ENCODE results near the gene TSPOAP1.
"Not testable (repeated sequence)": the region's sequence is repeated elsewhere in the genome, so short reads cannot be mapped to it uniquely, and the experiment has no call there.

Gene TSPOAP1

GRCh38 chr17:58352596-58353388, 24.2 kb upstream of the TSPOAP1 start:
- Mint-ChIP-seq H3K4me3 (peak overlapping the region; percentile 100), H3K36me3 (ENCODE audit: low read depth) (peaks cover 46% of the 10 kb centered on the region), H3K27me3 (no peaks in the 10 kb centered on the region), H3K4me1 (ENCODE audit: low read depth) (peaks cover 56% of the 10 kb centered on the region), H3K27ac (peak overlapping the region; percentile 93), H3K9me3 (no peaks in the 10 kb centered on the region)

- Mint-ChIP-seq H3K36me3 (ENCODE audit: low read depth) (peaks cover 54% of the 10 kb centered on the region), H3K4me3 (peak within 1 kb of the TSS; percentile 100), H3K4me1 (ENCODE audit: low read depth) (peaks cover 64% of the 10 kb centered on the region), H3K27me3 (no peaks in the 10 kb centered on the region), H3K27ac (peak within 1 kb of the TSS; percentile 99), H3K9me3 (no peaks in the 10 kb centered on the region)
Measured at GRCh38 chr17:58351831-58352595, 23.4 kb upstream of the TSPOAP1 start, which contains the start of gene SUPT4H1. Gene SUPT4H1, minus strand, starts transcription at chr17:58352201. Its CDS starts 66 bp downstream, at chr17:58352135.

- no peaks in the 10 kb centered on the region for H3K9me3 Mint-ChIP-seq
- peak overlapping the region; percentile 99 for H3K27ac Mint-ChIP-seq
- H3K4me3 Mint-ChIP-seq, result peak overlapping the region; percentile 100
- no peaks in the 10 kb centered on the region for H3K27me3 Mint-ChIP-seq
- H3K4me1 Mint-ChIP-seq (ENCODE audit: low read depth), result peaks cover 72% of the 10 kb centered on the region
- H3K36me3 Mint-ChIP-seq (ENCODE audit: low read depth), result peaks cover 60% of the 10 kb centered on the region
Measured at GRCh38 chr17:58351182-58351581, 22.6 kb upstream of the TSPOAP1 start.

DNA sequence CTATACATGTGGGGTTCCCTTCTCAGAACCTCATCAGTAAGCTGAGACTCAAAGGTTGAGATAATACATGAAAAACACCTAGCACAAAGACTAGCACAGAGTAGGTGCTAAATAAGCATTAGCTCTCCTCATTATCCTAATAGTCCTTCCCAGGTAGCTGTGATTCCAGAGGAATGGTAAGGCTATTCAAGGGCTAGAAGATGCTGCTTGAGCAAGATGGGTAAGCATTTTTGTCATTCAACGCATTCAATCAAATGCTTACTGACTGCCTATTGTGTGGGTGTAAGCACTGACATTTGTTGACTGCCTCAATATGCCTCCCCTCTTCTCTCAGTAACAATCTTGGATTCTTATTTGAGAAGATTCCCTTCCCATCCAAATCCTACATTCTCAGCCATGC, 19.4 kb upstream of the TSPOAP1 start:
- H3K4me1 Mint-ChIP-seq (ENCODE audit: low read depth), result peaks cover 89% of the 10 kb centered on the region

DNA sequence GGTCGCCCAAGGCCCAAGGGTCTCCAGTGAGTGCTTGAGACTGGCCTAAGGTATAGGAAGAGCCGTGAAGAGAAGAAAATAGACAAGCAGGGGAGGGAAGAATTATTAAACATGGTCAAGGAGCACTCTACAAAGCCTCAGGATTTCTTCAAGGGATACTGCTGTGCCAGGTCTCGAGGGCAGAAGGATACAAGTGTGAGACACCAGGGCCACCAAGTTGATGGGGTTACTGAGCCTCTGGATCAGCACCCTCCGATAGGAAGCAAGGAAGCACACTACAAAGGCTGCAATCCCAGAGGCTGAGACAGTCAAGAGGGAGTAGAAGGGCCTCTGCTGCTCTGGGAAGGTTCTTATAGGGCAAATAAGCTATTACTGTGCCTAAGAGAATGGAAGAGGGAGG, 16.9 kb upstream of the TSPOAP1 start:
- Mint-ChIP-seq H3K27me3 (no peaks in the 10 kb centered on the region), H3K36me3 (ENCODE audit: low read depth) (peaks cover 84% of the 10 kb centered on the region), H3K27ac (peak overlapping the region; percentile 99), H3K4me3 (peak overlapping the region; percentile 92), H3K4me1 (ENCODE audit: low read depth) (peaks cover 92% of the 10 kb centered on the region), H3K9me3 (no peaks in the 10 kb centered on the region)

More for the DNA sequence above, 19.4 kb upstream of the TSPOAP1 start:
- no peaks in the 10 kb centered on the region for H3K27me3 Mint-ChIP-seq
- peak overlapping the region; percentile 99 for H3K27ac Mint-ChIP-seq
- H3K4me3 Mint-ChIP-seq, result no peak overlapping the region
- no peaks in the 10 kb centered on the region for H3K9me3 Mint-ChIP-seq
- H3K36me3 Mint-ChIP-seq (ENCODE audit: low read depth), result peaks cover 79% of the 10 kb centered on the region

DNA sequence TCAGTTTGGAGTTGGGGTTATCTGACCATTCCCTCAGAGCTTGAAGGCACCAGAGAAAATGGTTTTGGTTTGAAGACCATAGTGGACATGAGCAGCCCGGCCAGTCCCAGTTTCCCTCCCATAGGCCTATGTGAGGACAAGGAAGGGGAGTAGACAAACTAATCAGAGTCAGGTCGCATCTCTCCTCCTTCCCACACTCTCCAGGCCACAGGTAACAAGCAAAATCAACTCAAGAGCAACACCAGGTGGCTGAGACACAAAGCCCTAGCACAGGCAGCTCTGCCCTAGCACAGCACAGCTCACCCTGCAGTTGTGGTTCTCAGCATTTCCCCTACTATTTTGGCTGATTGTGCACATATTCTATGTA, 16.2 kb upstream of the TSPOAP1 start:
- Mint-ChIP-seq H3K9me3 (no peaks in the 10 kb centered on the region), H3K27me3 (no peaks in the 10 kb centered on the region), H3K36me3 (ENCODE audit: low read depth) (peaks cover 90% of the 10 kb centered on the region), H3K4me1 (ENCODE audit: low read depth) (peaks cover 97% of the 10 kb centered on the region), H3K27ac (peak overlapping the region; percentile 99), H3K4me3 (peak overlapping the region; percentile 92)

DNA sequence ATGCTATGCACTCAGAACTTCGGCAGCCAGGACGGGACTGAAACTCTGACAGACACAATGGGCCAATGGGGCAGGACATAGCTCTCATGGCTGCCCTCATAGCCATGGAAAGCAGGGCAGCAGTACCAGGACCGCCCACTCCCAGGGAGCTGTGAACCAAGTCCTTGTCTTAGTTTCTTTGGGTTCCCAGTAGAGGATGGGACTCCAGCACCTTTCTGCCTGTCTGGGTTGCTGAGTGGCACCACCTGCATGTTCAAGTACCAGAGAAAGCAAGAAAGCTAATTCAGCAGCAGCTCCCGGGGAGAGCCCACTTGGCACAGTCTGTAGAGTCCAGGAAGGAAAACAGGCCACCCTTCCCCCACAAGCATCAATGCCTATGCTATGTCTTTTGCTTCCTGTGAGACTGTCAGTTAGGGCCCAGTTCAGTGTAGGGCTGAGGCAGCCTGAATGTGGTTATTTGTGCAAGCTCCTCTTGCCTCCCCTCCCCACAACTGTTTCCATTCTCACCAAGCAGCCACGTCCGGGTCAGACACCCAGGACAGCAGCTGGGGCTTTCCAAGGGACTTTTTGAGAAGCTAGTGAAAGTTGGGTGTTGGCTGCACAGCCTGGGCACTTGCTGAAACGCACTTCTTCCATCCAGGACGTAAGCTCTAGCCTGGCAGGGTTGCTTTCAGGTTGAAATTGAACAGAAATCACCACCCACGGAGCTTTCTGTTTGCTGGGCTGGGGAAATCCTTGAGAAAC, 15.6 kb upstream of the TSPOAP1 start:
- H3K27ac Mint-ChIP-seq, result peak overlapping the region; percentile 99
- H3K27me3 Mint-ChIP-seq, result no peaks in the 10 kb centered on the region
- H3K4me1 Mint-ChIP-seq (ENCODE audit: low read depth), result peaks cover 91% of the 10 kb centered on the region
- H3K4me3 Mint-ChIP-seq, result peak overlapping the region; percentile 92
- H3K36me3 Mint-ChIP-seq (ENCODE audit: low read depth), result peaks cover 90% of the 10 kb centered on the region
- H3K9me3 Mint-ChIP-seq, result no peaks in the 10 kb centered on the region

DNA sequence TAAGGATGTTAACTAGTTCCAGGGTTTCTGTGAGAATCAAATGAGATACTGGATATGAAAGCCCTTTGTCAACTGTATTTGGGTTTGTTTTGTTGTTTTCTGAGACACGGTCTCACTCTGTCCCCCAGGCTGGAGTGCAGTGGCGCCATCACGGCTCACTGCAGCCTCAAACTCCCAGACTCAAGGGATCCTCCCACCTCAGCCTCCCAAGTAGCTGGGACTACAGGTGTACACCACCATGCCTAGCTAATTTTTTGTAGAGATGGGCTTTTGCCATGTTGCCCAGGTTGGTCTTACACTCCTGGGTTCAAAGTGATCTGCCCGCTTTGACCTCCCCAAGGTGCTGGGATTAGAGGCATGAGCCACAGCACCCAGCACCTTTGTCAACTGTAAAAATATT, 14.5 kb upstream of the TSPOAP1 start:
- Mint-ChIP-seq H3K36me3 (ENCODE audit: low read depth) (peaks cover 83% of the 10 kb centered on the region), H3K27ac (peak overlapping the region; percentile 99), H3K4me1 (ENCODE audit: low read depth) (peaks cover 86% of the 10 kb centered on the region), H3K9me3 (no peaks in the 10 kb centered on the region), H3K27me3 (no peaks in the 10 kb centered on the region), H3K4me3 (peak overlapping the region; percentile 92)

DNA sequence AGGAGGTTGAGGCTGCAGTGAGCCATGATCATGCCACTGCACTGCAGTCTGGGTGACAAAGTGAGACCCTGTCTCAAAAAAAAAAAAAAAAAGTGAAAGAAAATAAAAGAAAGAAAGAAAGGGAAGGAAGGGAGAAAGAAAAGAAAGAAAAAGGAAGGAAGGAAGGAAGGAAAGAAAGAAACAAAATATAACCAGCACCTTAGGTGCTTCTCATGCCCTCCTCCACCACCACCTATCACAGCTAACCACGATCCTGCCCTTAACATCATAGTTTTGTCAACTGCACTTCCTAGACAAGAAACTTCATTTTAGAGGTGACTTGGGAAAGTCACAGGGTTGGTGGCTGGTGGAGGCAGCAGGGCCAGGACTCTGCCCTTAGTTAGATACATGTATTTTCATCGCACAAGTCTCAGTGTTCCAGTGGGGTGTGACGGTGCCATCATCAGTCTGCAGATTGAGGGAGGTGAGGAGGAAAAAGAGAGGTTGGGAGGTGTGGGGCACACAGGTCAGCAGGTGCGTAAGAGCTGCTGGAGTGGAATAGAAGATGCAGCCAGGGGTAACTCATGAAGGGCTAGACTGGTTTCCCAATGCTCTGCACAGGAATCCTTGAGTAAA, 13.4 kb upstream of the TSPOAP1 start:
- H3K36me3 Mint-ChIP-seq (ENCODE audit: low read depth), result peaks cover 72% of the 10 kb centered on the region
- H3K4me1 Mint-ChIP-seq (ENCODE audit: low read depth), result peaks cover 79% of the 10 kb centered on the region
- H3K27ac Mint-ChIP-seq, result peak overlapping the region; percentile 99
- no peaks in the 10 kb centered on the region for H3K9me3 Mint-ChIP-seq
- no peaks in the 10 kb centered on the region for H3K27me3 Mint-ChIP-seq
- H3K4me3 Mint-ChIP-seq, result peak overlapping the region; percentile 92

DNA sequence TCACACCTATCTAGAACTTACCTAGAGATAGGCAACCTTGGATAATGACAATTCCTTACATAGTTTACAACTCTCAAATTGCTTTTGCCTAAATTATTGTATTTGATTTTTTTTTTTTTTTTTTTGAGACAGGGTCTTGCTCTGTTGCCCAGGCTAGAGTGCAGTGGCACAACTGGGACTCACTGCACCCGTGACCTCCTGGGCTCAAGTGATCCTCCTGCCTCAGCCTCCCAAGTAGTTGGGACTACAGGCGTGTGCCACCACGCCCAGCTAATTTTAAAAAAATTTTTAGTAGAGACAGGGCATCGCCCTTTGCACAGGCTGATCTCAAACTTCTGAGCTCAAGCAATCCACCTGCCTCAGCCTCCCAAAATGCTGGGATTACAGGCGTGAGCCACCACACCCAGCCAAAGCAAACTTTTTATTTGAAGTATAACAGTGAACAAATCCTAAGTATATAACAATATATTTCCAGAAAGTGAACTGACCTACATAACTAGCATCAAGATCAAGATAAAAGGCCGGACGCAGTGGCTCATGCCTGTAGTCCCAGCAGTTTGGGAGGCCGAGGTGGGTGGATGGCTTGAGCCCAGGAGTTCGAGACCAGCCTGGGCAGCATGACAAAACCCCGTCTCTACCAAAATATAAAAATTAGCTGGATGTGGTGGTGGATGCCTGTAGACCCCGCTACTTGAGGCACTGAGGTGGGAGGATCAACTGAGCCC, 12.7 kb upstream of the TSPOAP1 start:
- Mint-ChIP-seq H3K4me1 (ENCODE audit: low read depth) (peaks cover 79% of the 10 kb centered on the region), H3K27ac (peak overlapping the region; percentile 99), H3K36me3 (ENCODE audit: low read depth) (peaks cover 66% of the 10 kb centered on the region), H3K4me3 (peak overlapping the region; percentile 92)
- not testable (repeated sequence) for H3K9me3 Mint-ChIP-seq, H3K27me3 Mint-ChIP-seq

DNA sequence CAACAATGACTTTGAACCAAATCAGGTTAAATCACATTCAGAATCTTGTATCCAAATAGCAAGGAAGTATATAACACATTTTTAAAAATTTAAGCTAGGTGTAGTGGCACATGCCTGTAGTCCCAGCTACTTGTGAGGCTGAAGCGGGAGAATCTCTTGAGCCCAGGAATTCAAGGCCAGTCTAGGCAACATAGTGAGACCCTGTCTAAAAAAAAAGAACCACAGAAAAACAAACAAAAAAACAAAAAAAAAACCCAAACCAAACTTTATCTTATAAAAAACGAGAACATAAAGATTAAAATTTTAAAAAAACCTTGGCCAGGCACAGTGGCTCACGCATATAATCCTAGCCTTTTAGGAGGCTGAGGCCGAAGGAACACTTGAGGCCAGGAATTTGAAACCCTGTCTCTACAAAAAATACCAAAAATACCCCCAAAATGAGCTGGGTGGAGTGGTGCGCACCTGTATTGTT, 11.8 kb upstream of the TSPOAP1 start:
- peak overlapping the region; percentile 99 for H3K27ac Mint-ChIP-seq
- H3K4me3 Mint-ChIP-seq, result peak overlapping the region; percentile 92
- H3K9me3 Mint-ChIP-seq, result no peaks in the 10 kb centered on the region
- no peaks in the 10 kb centered on the region for H3K27me3 Mint-ChIP-seq
- H3K36me3 Mint-ChIP-seq (ENCODE audit: low read depth), result peaks cover 61% of the 10 kb centered on the region
- H3K4me1 Mint-ChIP-seq (ENCODE audit: low read depth), result peaks cover 79% of the 10 kb centered on the region

- H3K4me3 Mint-ChIP-seq, result peak overlapping the region; percentile 92
- H3K36me3 Mint-ChIP-seq (ENCODE audit: low read depth), result peaks cover 55% of the 10 kb centered on the region
- no peaks in the 10 kb centered on the region for H3K27me3 Mint-ChIP-seq
- H3K4me1 Mint-ChIP-seq (ENCODE audit: low read depth), result peaks cover 77% of the 10 kb centered on the region
- peak overlapping the region; percentile 99 for H3K27ac Mint-ChIP-seq
- no peaks in the 10 kb centered on the region for H3K9me3 Mint-ChIP-seq
Measured at GRCh38 chr17:58339755-58340404, 11.3 kb upstream of the TSPOAP1 start.

DNA sequence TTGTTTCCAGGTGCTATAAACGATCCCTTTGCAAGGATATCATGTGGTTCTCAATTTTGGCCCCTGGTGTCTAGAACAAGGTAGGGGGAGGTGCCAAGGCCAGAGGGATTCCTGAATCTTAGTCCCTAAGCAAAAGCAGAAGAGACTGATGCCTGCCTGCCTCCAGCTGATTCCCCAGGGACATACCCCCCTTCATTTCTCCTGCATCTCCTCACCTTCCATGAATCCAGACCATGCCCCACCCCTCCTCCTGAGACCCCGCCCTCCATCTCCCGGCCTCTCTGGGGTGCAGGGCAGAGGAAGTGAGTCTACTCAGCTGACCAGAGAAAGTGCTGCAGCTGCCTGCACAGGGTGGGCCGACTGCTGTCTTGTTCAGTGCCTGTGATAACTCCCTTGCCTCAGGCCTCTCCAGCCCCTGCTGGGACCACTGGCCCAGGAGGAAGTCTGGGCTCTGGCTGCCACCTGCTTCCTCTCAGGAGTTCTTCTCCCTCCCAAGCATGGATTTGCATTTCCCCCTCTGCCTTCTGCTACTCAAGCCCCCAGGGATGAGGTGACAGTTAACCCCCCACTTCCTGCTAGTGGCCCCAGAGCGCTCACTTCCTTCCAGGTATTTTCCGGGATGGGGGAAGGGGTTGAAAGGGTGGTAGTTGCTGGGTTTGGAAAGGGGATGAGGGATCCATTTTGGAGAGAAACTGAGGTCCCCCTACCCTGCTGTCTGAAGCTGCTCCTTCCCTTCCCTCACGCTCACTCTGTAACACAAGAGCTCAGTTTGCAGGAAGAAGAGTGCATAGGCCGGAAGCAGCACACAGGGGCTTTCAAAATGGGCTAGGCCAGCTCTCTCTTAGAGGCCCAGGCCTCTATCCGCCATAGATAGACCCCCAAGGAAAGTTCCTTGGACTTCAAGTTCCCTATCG, 10.5 kb upstream of the TSPOAP1 start:
- peak overlapping the region; percentile 92 for H3K4me3 Mint-ChIP-seq
- H3K9me3 Mint-ChIP-seq, result no peaks in the 10 kb centered on the region
- H3K27me3 Mint-ChIP-seq, result no peaks in the 10 kb centered on the region

More for the DNA sequence above, 10.5 kb upstream of the TSPOAP1 start:
- Mint-ChIP-seq H3K36me3 (ENCODE audit: low read depth) (peaks cover 55% of the 10 kb centered on the region), H3K27ac (peak overlapping the region; percentile 99), H3K4me1 (ENCODE audit: low read depth) (peaks cover 73% of the 10 kb centered on the region)

Data from stimulated activated naive CD8-positive, alpha-beta T cell treated with anti-CD3 and anti-CD28 coated beads, Interleukin-15, Interleukin-2, amounts not matched to agents 100 ng/mL and 50 ng/mL, for 24 hours (primary cell).